HL-60 (cell line): Measurements from ENCODE around the gene NUAK2.

Experiments
- DNase-seq, 2 experiments: peaks; one replicate each; pipeline ENCODE4 v3.0.0-alpha.2; 2010 to 2020; ENCODE audit warnings: low read depth in 1 of 2, low spot score in 1 of 2
- H3K27ac ChIP-seq: fragments of 250-450 bp; sonication (Bioruptor Pico); replicated peaks from 2 replicates; pipeline ENCODE4 v1.5.1; 2020; ENCODE audit warnings: mild to moderate bottlenecking, moderate library complexity
- H3K27me3 ChIP-seq: fragments of 250-450 bp; sonication (Bioruptor Pico); 2 replicates; pipeline ENCODE4 v1.5.1; 2021; ENCODE audit warnings: mild to moderate bottlenecking, moderate library complexity; ENCODE audit not compliant: insufficient read depth, poor library complexity, severe bottlenecking
- H3K4me3 ChIP-seq: replicated peaks from 2 replicates; pipeline ENCODE4 v1.5.1; 2011; ENCODE audit warnings: mild to moderate bottlenecking, control low read depth, low read length; ENCODE audit not compliant: insufficient read depth
- GABPA ChIP-seq: IDR thresholded peaks from 2 replicates; pipeline ENCODE4 v1.6.1; 2012; ENCODE audit warnings: low read depth
- POLR2AphosphoS5 ChIP-seq: IDR thresholded peaks from 2 replicates; pipeline ENCODE4 v1.6.1; 2012; ENCODE audit warnings: low read depth
- SPI1 ChIP-seq: IDR thresholded peaks from 2 replicates; pipeline ENCODE4 v1.6.1; 2012; ENCODE audit warnings: low read depth, mild to moderate bottlenecking, borderline replicate concordance
- TF ChIP-seq, protein P1 (sequence below): IDR thresholded peaks from one replicate; pipeline ENCODE4 v1.5.1; 2011; ENCODE audit warnings: low read length, control low read depth, inconsistent platforms; ENCODE audit not compliant: insufficient read depth
- TF ChIP-seq, protein P2 (sequence below): IDR thresholded peaks from 2 replicates; pipeline ENCODE4 v1.6.1; 2012; ENCODE audit warnings: low read depth; ENCODE audit not compliant: insufficient replicate concordance

NUAK2 gene

GRCh38 chr1:205350691-205351141, 29.2 kb upstream of the NUAK2 start:
- TF ChIP-seq SPI1 (no peak), POLR2AphosphoS5 (no peak), GABPA (no peak)
- TF ChIP-seq, protein P1, sequence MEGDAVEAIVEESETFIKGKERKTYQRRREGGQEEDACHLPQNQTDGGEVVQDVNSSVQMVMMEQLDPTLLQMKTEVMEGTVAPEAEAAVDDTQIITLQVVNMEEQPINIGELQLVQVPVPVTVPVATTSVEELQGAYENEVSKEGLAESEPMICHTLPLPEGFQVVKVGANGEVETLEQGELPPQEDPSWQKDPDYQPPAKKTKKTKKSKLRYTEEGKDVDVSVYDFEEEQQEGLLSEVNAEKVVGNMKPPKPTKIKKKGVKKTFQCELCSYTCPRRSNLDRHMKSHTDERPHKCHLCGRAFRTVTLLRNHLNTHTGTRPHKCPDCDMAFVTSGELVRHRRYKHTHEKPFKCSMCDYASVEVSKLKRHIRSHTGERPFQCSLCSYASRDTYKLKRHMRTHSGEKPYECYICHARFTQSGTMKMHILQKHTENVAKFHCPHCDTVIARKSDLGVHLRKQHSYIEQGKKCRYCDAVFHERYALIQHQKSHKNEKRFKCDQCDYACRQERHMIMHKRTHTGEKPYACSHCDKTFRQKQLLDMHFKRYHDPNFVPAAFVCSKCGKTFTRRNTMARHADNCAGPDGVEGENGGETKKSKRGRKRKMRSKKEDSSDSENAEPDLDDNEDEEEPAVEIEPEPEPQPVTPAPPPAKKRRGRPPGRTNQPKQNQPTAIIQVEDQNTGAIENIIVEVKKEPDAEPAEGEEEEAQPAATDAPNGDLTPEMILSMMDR: no peak
- TF ChIP-seq, protein P2, sequence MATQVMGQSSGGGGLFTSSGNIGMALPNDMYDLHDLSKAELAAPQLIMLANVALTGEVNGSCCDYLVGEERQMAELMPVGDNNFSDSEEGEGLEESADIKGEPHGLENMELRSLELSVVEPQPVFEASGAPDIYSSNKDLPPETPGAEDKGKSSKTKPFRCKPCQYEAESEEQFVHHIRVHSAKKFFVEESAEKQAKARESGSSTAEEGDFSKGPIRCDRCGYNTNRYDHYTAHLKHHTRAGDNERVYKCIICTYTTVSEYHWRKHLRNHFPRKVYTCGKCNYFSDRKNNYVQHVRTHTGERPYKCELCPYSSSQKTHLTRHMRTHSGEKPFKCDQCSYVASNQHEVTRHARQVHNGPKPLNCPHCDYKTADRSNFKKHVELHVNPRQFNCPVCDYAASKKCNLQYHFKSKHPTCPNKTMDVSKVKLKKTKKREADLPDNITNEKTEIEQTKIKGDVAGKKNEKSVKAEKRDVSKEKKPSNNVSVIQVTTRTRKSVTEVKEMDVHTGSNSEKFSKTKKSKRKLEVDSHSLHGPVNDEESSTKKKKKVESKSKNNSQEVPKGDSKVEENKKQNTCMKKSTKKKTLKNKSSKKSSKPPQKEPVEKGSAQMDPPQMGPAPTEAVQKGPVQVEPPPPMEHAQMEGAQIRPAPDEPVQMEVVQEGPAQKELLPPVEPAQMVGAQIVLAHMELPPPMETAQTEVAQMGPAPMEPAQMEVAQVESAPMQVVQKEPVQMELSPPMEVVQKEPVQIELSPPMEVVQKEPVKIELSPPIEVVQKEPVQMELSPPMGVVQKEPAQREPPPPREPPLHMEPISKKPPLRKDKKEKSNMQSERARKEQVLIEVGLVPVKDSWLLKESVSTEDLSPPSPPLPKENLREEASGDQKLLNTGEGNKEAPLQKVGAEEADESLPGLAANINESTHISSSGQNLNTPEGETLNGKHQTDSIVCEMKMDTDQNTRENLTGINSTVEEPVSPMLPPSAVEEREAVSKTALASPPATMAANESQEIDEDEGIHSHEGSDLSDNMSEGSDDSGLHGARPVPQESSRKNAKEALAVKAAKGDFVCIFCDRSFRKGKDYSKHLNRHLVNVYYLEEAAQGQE: no peak
- peaks cover 19% of the 10 kb centered on the region for H3K27me3 ChIP-seq
- DNase-seq: no peak
- no peak overlapping the region for H3K4me3 ChIP-seq
- H3K27ac ChIP-seq: no peak overlapping the region

GRCh38 chr1:205350124-205350523, 28.6 kb upstream of the NUAK2 start:
- no peak overlapping the region for H3K27ac ChIP-seq
- DNase-seq: no peak
- H3K27me3 ChIP-seq: peaks cover 20% of the 10 kb centered on the region
- no peak overlapping the region for H3K4me3 ChIP-seq
- no peak for TF ChIP-seq POLR2AphosphoS5
- TF ChIP-seq GABPA: no peak
- TF ChIP-seq SPI1: no peak
- TF ChIP-seq, protein P1: no peak
- TF ChIP-seq, protein P2: no peak

GRCh38 chr1:205348554-205349487, 27.3 kb upstream of the NUAK2 start:
- DNase-seq: no peak
- Histone ChIP-seq H3K4me3 (no peak overlapping the region), H3K27ac (no peak overlapping the region), H3K27me3 (peaks cover 28% of the 10 kb centered on the region)
- TF ChIP-seq SPI1 (no peak), GABPA (no peak)
- TF ChIP-seq, protein P2: no peak
